Measurements from ENCODE around the gene CSTPP1. TPM values are rescaled to one million over a fixed set of nuclear protein-coding genes. Genes with fewer than 3 reads are reported as not detected.

The CSTPP1 gene
- total RNA-seq, 1 donor from 2014 or later = 29.9 TPM

- H3K4me3 Mint-ChIP-seq = no peak overlapping the region
- DNase-seq = no peak
- H3K36me3 Mint-ChIP-seq (ENCODE audit: low read depth) = no peaks in the 10 kb centered on the region
- peaks cover 6% of the 10 kb centered on the region for H3K27me3 Mint-ChIP-seq
- ATAC-seq (ENCODE audit: low read depth) = no peak
- no peak overlapping the region for H3K27ac Mint-ChIP-seq
- no peak for TF ChIP-seq CTCF (IDR thresholded peaks at IDR 0.05)
- POLR2A ChIA-PET = no interaction called here
- H3K9me3 Mint-ChIP-seq = no peaks in the 10 kb centered on the region
- peaks cover 5% of the 10 kb centered on the region for H3K4me1 Mint-ChIP-seq
- CTCF ChIA-PET = interaction anchor here (0.7 to 4.5 kb wide), 2 partner anchors 87 to 263 kb away, joined by 3 to 27 read pairs; no protein-coding TSS in a partner anchor
- intact Hi-C loops (cut with micrococcal nuclease) = no loop called here
These were observed 45.9 kb upstream of the CSTPP1 start for GRCh38 chr11:46890665-46891064.

GRCh38 chr11:46892109-46892508 lies 44.5 kb upstream of the CSTPP1 start:
- POLR2A ChIA-PET = no interaction called here
- no peak overlapping the region for H3K27ac Mint-ChIP-seq
- no peak overlapping the region for H3K4me3 Mint-ChIP-seq
- CTCF ChIA-PET = interaction anchor here (1.1 to 4.5 kb wide), 2 partner anchors 261 to 269 kb away, joined by 3 to 27 read pairs; no protein-coding TSS in a partner anchor
- no peaks in the 10 kb centered on the region for H3K36me3 Mint-ChIP-seq (ENCODE audit: low read depth)
- no peak for ATAC-seq (ENCODE audit: low read depth)
- TF ChIP-seq CTCF (IDR thresholded peaks at IDR 0.05) = no peak
- peaks cover 5% of the 10 kb centered on the region for H3K4me1 Mint-ChIP-seq
- H3K27me3 Mint-ChIP-seq = peaks cover 3% of the 10 kb centered on the region
- no peak for DNase-seq
- intact Hi-C loops (cut with micrococcal nuclease) = no loop called here
- no peaks in the 10 kb centered on the region for H3K9me3 Mint-ChIP-seq

DNA sequence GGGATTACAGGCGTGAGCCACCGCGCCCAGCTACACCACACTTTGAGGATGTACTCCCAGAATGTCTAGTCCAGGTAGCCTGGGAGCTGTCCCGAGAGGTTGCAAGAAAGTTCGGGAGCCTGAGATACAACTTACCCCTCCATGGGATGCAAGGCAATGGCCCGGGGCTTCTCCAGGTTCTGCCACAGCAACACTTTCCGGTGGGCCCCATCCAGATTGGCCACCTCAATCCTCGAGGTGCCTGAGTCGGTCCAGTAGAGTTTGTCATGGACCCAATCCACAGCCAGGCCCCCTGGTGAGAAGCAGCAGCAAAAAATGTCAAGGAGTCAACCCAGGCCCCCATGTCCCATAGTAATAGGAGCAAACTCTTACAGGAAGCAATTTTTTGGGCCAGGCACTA lies 43.7 kb upstream of the CSTPP1 start:
- Mint-ChIP-seq H3K36me3 (ENCODE audit: low read depth) (no peaks in the 10 kb centered on the region), H3K9me3 (no peaks in the 10 kb centered on the region), H3K27ac (no peak overlapping the region), H3K27me3 (peaks cover 3% of the 10 kb centered on the region), H3K4me1 (peaks cover 5% of the 10 kb centered on the region), H3K4me3 (no peak overlapping the region)
- CTCF ChIA-PET = interaction anchor here (1.1 to 4.5 kb wide), 2 partner anchors 261 to 268 kb away, joined by 3 to 27 read pairs; no protein-coding TSS in a partner anchor
- ATAC-seq (ENCODE audit: low read depth) = no peak
- TF ChIP-seq CTCF (IDR thresholded peaks at IDR 0.05) = no peak
- DNase-seq = no peak
- intact Hi-C loops (cut with micrococcal nuclease) = no loop called here
- POLR2A ChIA-PET = no interaction called here

DNA sequence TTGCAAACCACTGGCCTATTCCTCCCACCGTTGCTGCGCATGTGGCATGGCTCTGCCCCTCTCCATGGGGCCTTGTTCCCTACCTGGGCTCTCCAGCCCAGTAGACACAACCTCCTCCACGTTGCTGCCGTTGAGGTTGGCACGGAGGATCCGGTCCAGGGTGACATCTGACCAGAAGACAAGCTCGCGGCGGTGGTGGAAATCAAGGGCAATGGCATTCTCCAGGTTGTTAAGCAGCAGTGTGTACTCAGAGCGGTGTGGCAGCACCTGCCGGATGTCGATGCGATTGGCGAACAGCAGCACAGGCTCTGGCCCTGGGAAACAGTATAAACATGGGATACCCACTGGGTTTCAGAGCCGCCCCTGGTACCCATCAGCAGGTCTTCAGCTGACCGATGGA lies 42.1 kb upstream of the CSTPP1 start:
- H3K36me3 Mint-ChIP-seq (ENCODE audit: low read depth) = no peaks in the 10 kb centered on the region
- peaks cover 3% of the 10 kb centered on the region for H3K27me3 Mint-ChIP-seq
- H3K4me3 Mint-ChIP-seq = no peak overlapping the region
- H3K4me1 Mint-ChIP-seq = peaks cover 5% of the 10 kb centered on the region
- intact Hi-C loops (cut with micrococcal nuclease) = no loop called here
- ATAC-seq (ENCODE audit: low read depth) (no peak), DNase-seq (no peak)
- no peak for TF ChIP-seq CTCF (IDR thresholded peaks at IDR 0.05)
- H3K9me3 Mint-ChIP-seq = no peaks in the 10 kb centered on the region
- H3K27ac Mint-ChIP-seq = no peak overlapping the region
- ChIA-PET CTCF (interaction anchor here (1.0 to 4.5 kb wide), 2 partner anchors 258 to 259 kb away, joined by 3 to 27 read pairs; no protein-coding TSS in a partner anchor), POLR2A (interaction anchor here (0.7 kb wide), 1 partner anchor 278 kb away, joined by 4 read pairs; no protein-coding TSS in a partner anchor)

- intact Hi-C loops (cut with micrococcal nuclease) = no loop called here
- H3K9me3 Mint-ChIP-seq = no peaks in the 10 kb centered on the region
- no peak for TF ChIP-seq CTCF (IDR thresholded peaks at IDR 0.05)
- H3K36me3 Mint-ChIP-seq (ENCODE audit: low read depth) = no peaks in the 10 kb centered on the region
- ChIA-PET POLR2A (no interaction called here), CTCF (interaction anchor here (1.0 kb wide), 1 partner anchor 258 kb away, joined by 3 read pairs; no protein-coding TSS in a partner anchor)
- H3K4me1 Mint-ChIP-seq = peaks cover under 1% of the 10 kb centered on the region
- H3K27me3 Mint-ChIP-seq = no peaks in the 10 kb centered on the region
- H3K27ac Mint-ChIP-seq = no peak overlapping the region
- ATAC-seq (ENCODE audit: low read depth) (no peak), DNase-seq (no peak)
- no peak overlapping the region for H3K4me3 Mint-ChIP-seq
These were observed 41.6 kb upstream of the CSTPP1 start for GRCh38 chr11:46894961-46895360.
